Activated CD8-positive, alpha-beta memory T cell treated with anti-CD3 and anti-CD28 coated beads for 36 hours (primary cell): ENCODE results near the gene S1PR5. TPM values are rescaled to one million over a fixed set of nuclear protein-coding genes. Genes with fewer than 3 reads are reported as not detected.
"Not testable (repeated sequence)": the region's sequence is repeated elsewhere in the genome, so short reads cannot be mapped to it uniquely, and the experiment has no call there.

Experiments used
- CTCF ChIA-PET: fragments of 350-600 bp; sonication (Branson Sonifier 250); formaldehyde crosslinking; loops from one replicate; lab custom pipeline; 2021; ENCODE audit warnings: antibody characterized with exemption; lab: Charles Lee
- POLR2A ChIA-PET: fragments of 350-600 bp; sonication (Branson Sonifier 250); formaldehyde crosslinking; loops from one replicate; lab custom pipeline; 2021; ENCODE audit warnings: antibody characterized with exemption; lab: Charles Lee
- total RNA-seq, 2 experiments: library from RNA; stranded (reverse); gene quantifications; one replicate each; pipeline ENCODE4 v1.2.3, GENCODE V29; 2021

Gene S1PR5
- total RNA-seq, 2 experiments from 2014 or later = 0.46 to 1.1 TPM

DNA sequence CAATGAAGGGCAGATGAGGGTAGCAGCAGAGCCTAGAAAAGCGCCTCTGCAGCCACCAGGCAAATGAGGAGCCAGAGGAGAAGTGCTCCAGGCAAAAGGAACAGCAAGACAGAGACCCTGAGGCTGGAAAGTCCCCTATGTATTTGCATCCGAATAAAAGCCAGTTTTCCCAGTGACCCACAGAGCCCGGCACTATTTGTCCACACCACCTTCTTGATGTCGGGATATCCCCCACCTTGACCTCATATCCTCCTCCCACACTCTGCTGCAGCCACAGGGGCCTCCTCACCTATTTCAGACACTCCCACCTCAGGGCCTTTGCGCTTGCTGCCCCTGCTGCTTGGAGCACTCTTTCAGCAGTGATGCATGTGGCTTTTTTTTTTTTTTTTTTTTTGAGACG, 33.1 kb upstream of the S1PR5 start:
- ChIA-PET CTCF (interaction anchor here (1.0 kb wide), 1 partner anchor 134 kb away, joined by 3 read pairs; no protein-coding TSS in a partner anchor), POLR2A (no interaction called here)

DNA sequence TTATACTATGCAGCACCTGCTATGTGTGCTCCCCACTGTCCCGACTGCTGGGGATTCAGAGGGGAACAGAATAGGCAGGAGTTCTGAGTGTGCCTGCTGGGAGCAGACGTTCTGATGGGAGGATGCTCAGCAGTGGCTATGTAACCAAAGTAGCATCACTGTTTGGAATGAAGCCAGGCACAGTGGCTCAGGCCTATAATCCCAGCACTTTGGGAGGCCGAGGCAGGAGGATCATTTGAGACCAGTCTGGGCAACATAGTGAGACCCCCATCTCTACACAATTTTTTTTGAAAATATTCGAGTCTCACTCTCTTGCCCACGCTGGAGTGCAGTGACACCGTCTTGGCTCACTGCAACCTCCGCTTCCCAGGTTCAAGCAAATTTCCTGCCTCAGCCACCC, 32.5 kb upstream of the S1PR5 start:
- POLR2A ChIA-PET = no interaction called here
- CTCF ChIA-PET = no interaction called here

GRCh38 chr19:10548746-10549276, 31.6 kb upstream of the S1PR5 start:
- ChIA-PET CTCF (no interaction called here), POLR2A (no interaction called here)

DNA sequence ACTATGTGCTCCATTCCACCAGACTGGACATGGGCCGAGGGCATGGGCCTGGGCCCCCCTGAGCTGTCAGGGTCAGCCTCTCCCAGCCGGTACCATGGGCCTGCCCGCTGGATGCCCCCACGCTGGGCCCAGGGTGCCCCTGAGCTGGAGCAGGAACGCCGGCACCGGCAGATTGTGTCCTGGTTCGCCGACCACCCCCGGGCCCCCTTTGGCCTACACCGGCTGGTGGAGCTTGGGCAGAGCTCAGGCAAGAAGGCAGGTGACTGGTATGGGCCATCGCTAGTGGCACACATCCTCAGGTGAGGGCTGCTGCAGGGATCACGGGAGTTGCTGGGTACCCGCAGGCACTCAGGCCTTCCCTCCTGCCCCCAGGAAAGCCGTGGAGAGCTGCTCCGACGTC, 29.6 kb upstream of the S1PR5 start:
- ChIA-PET POLR2A (interaction anchor here (0.6 kb wide), 1 partner anchor 109 kb away, joined by 3 read pairs; no protein-coding TSS in a partner anchor), CTCF (interaction anchor here (0.6 to 2.4 kb wide), 4 partner anchors 19 to 55 kb away, joined by 3 to 6 read pairs (median 4); partner anchors contain the start of gene KRI1)

DNA sequence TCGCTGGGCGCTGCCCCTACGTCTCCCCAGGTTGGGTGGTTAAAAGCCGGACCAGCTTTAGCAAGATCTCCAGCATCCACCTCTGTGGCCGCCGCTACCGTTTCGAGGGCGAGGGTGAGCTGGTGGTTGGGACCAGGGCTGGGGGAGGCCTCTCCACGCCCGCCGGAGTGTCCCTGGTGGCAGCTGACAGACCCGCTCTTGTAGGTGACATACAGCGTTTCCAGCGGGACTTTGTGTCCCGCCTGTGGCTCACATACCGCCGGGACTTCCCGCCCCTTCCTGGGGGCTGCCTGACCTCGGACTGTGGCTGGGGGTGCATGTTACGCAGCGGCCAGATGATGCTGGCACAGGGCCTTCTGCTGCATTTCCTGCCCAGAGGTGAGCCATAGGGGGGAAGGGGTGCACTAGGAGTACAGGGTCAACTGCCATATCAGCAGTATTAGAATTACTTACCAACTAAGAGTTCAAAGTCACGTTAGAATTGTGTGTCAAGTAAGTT, 27.6 kb upstream of the S1PR5 start:
- POLR2A ChIA-PET = interaction anchor here (0.6 to 1.1 kb wide), 2 partner anchors 8 to 38 kb away, joined by 3 to 10 read pairs; no protein-coding TSS in a partner anchor
- CTCF ChIA-PET = interaction anchor here (0.6 to 0.9 kb wide), 2 partner anchors 9 to 158 kb away, joined by 3 to 5 read pairs; no protein-coding TSS in a partner anchor

- ChIA-PET CTCF (interaction anchor here (0.6 to 0.9 kb wide), 2 partner anchors 9 to 158 kb away, joined by 3 to 5 read pairs; no protein-coding TSS in a partner anchor), POLR2A (interaction anchor here (0.6 to 1.1 kb wide), 2 partner anchors 9 to 37 kb away, joined by 3 to 10 read pairs; no protein-coding TSS in a partner anchor)
Observed at GRCh38 chr19:10544242-10544752, 27.1 kb upstream of the S1PR5 start.

DNA sequence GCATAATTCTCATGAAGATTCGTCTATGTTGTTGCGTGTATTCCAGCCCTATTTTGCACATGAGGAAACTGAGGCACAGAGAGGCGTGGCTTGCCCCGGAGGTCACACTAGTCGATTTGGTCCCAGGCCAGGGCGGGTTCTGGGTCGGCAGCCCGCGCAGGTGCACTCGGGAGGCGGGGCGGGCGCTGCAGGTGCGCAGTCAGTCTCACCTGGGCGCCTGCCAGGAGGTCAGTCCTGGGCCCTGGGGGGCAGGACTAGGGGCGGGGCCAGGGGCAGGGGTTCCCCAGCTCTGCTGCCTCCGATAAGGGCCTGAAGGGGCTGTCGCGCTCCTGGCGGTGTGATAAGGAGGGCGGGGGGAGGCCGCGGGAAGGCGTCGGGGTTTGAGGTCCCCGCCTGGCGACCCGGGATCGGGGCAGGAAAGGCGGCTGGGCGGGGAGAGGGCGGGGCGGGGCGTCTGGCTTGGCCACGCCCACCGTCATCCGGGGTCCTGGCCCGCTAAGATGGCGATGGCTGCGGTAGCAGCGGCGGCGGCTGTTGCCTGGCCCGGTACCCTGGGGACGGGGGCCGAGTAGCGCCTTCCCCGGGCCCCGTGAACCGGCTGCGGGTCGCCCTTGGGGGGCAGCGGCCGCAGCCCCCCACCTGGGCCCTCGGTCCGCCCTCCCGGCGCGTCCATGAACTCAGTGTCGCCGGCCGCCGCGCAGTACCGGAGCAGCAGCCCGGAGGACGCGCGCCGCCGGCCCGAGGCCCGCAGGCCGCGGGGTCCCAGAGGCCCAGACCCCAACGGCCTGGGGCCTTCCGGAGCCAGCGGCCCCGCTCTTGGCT, 26.4 kb upstream of the S1PR5 start, which contains the start of gene ATG4D:
ATG4D (plus strand) TSS at position 485 of the 822 bp plus-strand sequence; CDS start at position 672, 187 bp downstream.
- ChIA-PET CTCF (interaction anchor here (1.1 to 3.1 kb wide), 5 partner anchors 9 to 139 kb away, joined by 3 to 16 read pairs (median 3); no protein-coding TSS in a partner anchor), POLR2A (interaction anchor here (1.0 kb wide), 1 partner anchor 15 kb away, joined by 4 read pairs; no protein-coding TSS in a partner anchor)

DNA sequence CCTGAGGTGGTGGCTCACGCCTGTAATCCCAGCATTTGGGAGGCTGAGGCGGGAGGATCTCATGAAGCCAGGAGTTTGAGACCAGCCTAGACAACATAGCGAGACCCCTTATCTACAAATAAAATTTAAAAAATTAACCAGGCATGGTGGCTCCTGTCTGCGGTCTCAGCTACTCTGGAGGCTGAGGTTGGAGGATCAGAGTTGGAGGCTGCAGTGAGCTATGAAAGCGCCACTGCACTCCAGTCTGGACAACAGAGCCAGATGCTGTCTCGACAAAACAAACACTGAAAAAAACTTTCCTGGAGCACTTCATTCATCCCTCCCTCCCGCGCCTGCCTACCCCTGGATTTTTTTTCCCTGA, 25.8 kb upstream of the S1PR5 start:
- CTCF ChIA-PET = interaction anchor here (1.1 to 3.1 kb wide), 7 partner anchors 10 to 139 kb away, joined by 3 to 16 read pairs (median 4); no protein-coding TSS in a partner anchor
- POLR2A ChIA-PET = interaction anchor here (1.0 kb wide), 1 partner anchor 16 kb away, joined by 4 read pairs; no protein-coding TSS in a partner anchor

- POLR2A ChIA-PET = not testable (repeated sequence)
- CTCF ChIA-PET = interaction anchor here (0.7 to 0.8 kb wide), 2 partner anchors 34 to 163 kb away, joined by 3 read pairs; no protein-coding TSS in a partner anchor
Observed at GRCh38 chr19:10539016-10539415, 21.8 kb upstream of the S1PR5 start.

GRCh38 chr19:10538204-10538983, 21.1 kb upstream of the S1PR5 start:
- CTCF ChIA-PET = interaction anchor here (0.8 kb wide), 1 partner anchor 33 kb away, joined by 3 read pairs; no protein-coding TSS in a partner anchor

DNA sequence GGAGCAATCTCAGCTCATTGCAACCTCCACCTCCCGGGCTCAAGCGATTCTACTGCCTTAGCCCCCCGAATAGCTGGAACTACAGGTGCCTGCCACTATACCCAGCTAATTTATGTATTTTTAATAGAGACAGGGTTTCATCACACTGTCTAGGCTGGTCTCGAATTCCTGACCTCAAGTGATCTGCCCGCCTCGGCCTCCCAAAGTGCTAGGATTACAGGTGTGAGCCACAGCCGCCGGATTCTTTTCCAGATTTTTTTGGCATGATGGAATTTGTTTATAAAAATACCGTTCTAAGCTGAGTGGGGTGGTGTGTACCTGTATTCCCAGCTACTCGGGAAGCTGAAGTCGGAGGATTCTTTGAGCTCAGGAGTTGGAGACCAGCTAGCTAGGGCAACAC, 20.4 kb upstream of the S1PR5 start:
- ChIA-PET CTCF (interaction anchor here (0.9 kb wide), 1 partner anchor 107 kb away, joined by 3 read pairs; no protein-coding TSS in a partner anchor), POLR2A (interaction anchor here (0.5 to 0.6 kb wide), 2 partner anchors 121 to 222 kb away, joined by 3 read pairs; no protein-coding TSS in a partner anchor)

More at GRCh38 chr19:10538204-10538983, 21.1 kb upstream of the S1PR5 start:
- POLR2A ChIA-PET = interaction anchor here (0.5 to 0.6 kb wide), 2 partner anchors 120 to 222 kb away, joined by 3 read pairs; no protein-coding TSS in a partner anchor

GRCh38 chr19:10535613-10536012, 18.4 kb upstream of the S1PR5 start:
- CTCF ChIA-PET = interaction anchor here (0.6 to 1.8 kb wide), 4 partner anchors 19 to 109 kb away, joined by 3 to 5 read pairs (median 5); no protein-coding TSS in a partner anchor
- POLR2A ChIA-PET = interaction anchor here (0.6 to 0.7 kb wide), 2 partner anchors 17 to 19 kb away, joined by 3 to 4 read pairs; no protein-coding TSS in a partner anchor

DNA sequence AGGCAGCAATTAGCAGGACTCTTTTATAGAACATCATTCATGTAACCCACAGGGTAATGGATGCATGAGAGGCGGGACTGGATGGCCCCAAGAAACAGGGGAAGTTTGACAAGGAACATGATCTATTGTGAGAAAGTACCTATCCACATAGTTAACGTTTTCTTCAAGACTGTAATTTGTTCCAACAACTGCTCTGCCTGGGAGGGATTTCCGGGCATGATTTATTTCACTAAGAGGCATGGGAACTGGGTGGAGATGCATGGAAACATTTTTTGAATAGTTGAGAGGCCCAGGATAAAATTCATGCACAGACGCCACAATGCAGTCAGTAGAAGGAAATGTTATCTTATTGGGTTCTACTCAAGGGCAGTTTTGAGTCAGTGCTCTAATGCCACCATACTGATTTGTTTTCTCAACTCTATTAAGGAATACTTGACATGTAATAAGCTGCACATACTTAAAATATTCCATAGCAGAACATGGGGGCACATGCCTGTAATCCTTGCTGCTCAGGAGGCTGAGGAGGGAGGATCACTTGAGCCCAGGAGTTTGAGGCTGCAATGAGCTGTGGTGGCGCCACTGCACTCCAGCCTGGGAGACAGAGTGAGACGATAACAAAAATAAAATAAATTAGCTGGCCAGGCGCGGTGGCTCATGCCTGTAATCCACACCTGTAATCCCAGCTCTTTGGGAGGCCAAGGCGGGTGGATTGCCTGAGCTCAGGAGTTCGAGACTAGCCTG, 16.6 kb upstream of the S1PR5 start:
- POLR2A ChIA-PET = no interaction called here
- CTCF ChIA-PET = interaction anchor here (0.8 to 1.0 kb wide), 2 partner anchors 29 to 153 kb away, joined by 3 to 4 read pairs; no protein-coding TSS in a partner anchor

GRCh38 chr19:10532457-10532856, 15.2 kb upstream of the S1PR5 start:
- ChIA-PET POLR2A (interaction anchor here (0.7 kb wide), 1 partner anchor 326 kb away, joined by 6 read pairs; no protein-coding TSS in a partner anchor), CTCF (interaction anchor here (1.1 kb wide), 1 partner anchor 9 kb away, joined by 3 read pairs; no protein-coding TSS in a partner anchor)

DNA sequence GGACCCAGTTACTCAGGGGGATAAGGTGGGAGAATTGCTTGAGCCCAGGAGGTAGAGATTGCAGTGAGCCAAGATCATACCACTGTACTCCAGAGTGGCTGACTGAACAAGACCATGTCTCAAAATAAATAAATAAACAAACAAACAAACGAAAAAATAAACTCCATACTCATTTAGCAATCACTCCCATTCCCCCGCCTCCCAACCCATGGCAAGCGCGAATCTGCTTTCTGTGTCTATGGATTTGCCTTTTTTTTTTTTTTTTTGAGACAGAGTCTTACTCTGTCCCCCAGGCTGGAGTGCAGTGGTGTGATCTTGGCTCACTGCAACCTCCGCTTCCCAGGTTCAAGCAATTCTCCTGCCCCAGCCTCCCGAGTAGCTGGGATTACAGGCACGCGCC, 9.6 kb upstream of the S1PR5 start:
- CTCF ChIA-PET = interaction anchor here (0.6 kb wide), 1 partner anchor 1350 kb away, joined by 4 read pairs; no protein-coding TSS in a partner anchor
- POLR2A ChIA-PET = not testable (repeated sequence)

- POLR2A ChIA-PET = no interaction called here
- CTCF ChIA-PET = interaction anchor here (1.4 kb wide), 1 partner anchor 55 kb away, joined by 3 read pairs; no protein-coding TSS in a partner anchor
Observed at GRCh38 chr19:10525636-10526035, 8.4 kb upstream of the S1PR5 start.
